ENCODE data around the gene GDF10.
A peak's percentile ranks its signal among the peaks of the same experiment; 100 is the strongest.

Gene GDF10

GRCh38 chr10:47295411-47295810 is 4.6 kb upstream of the GDF10 start:
- H3K4me3 ChIP-seq (ENCODE audit: low read depth, low read length): no peak overlapping the region

DNA sequence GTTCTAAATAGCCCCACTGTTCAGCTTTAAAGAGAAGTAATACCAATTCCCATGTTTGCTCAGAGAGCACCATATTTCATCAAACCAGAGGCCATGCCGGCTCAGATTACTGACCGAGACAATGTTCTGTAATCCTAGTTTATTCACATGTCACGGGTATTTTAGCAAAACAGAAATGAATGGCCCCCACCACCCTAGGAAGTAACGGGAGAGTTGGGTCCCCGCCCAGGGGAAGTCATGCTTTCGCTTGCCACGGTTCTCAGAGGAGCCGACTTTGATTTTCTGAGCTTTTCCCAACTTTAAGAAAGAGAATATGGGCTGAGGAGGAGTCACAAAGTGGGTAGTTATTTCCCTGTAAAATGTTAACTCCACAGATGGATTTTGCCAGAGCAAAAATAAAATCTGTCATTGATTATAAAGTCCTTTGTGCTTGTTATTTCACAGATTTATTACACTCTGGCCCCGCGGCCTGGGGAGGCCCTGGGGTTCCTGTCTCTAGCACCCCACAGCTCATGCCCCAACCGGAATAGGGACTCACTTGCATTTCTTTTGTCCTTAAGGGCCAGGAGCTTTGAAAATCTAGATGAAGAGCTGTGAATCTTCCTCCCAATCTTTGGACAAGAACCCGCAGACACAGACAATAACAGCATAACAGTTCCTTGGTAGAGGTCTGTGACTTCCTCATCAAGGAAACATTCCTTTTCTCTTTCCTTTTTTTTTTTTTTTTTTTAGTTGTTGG is 3.7 kb upstream of the GDF10 start:
- in situ Hi-C loops (cut with HindIII; ENCODE audit: low sequenced_read_pairs): loop anchor here (25.0 kb wide), 1 partner anchor 259 kb away; no protein-coding TSS in a partner anchor
- DNase-seq (ENCODE audit: low read depth): no peak
- TF ChIP-seq CTCF (IDR thresholded peaks at IDR 0.05; ENCODE audit: low read depth, low read length, missing control alignments): no peak
- no peak overlapping the region for H3K4me3 ChIP-seq (ENCODE audit: low read depth, low read length)

More at GRCh38 chr10:47295411-47295810, 4.6 kb upstream of the GDF10 start:
- in situ Hi-C loops (cut with HindIII; ENCODE audit: low sequenced_read_pairs): loop anchor here (25.0 kb wide), 1 partner anchor 258 kb away; no protein-coding TSS in a partner anchor
- no peak for TF ChIP-seq CTCF (IDR thresholded peaks at IDR 0.05; ENCODE audit: low read depth, low read length, missing control alignments)
- DNase-seq (ENCODE audit: low read depth): no peak

- H3K4me3 ChIP-seq (ENCODE audit: low read depth, low read length): no peak overlapping the region
- in situ Hi-C loops (cut with HindIII; ENCODE audit: low sequenced_read_pairs): loop anchor here (25.0 kb wide), 1 partner anchor 260 kb away; no protein-coding TSS in a partner anchor
- no peak for DNase-seq (ENCODE audit: low read depth)
- no peak for TF ChIP-seq CTCF (IDR thresholded peaks at IDR 0.05; ENCODE audit: low read depth, low read length, missing control alignments)
These were observed 3.1 kb upstream of the GDF10 start for GRCh38 chr10:47296941-47297340.

- no peak overlapping the region for H3K4me3 ChIP-seq (ENCODE audit: low read depth, low read length)
- no peak for TF ChIP-seq CTCF (IDR thresholded peaks at IDR 0.05; ENCODE audit: low read depth, low read length, missing control alignments)
- DNase-seq (ENCODE audit: low read depth): no peak
- in situ Hi-C loops (cut with HindIII; ENCODE audit: low sequenced_read_pairs): loop anchor here (25.0 kb wide), 1 partner anchor 261 kb away; no protein-coding TSS in a partner anchor
These were observed 2.0 kb upstream of the GDF10 start for GRCh38 chr10:47297866-47298540.

DNA sequence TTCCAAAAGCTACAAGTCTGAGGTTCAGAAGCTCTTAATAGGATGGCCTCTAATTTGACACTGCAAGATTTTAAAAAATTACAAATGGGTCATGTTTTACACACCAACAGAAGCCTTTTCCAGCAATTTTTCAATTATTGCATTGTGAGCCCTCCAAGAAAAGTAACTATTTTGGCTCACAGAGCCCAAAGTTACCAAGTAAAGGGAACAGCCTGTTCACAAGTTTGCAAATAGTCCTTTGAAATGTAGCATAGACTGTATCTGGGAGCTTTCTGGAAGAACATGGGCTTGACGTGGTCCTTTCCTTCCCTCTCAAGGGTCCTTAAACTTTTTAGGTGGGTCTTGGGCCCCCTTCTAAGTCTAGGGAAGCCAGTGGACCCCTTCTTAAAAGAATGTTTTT is 1.3 kb upstream of the GDF10 start:
- no peak for DNase-seq (ENCODE audit: low read depth)
- no peak for TF ChIP-seq CTCF (IDR thresholded peaks at IDR 0.05; ENCODE audit: low read depth, low read length, missing control alignments)
- in situ Hi-C loops (cut with HindIII; ENCODE audit: low sequenced_read_pairs): loop anchor here (25.0 kb wide), 1 partner anchor 261 kb away; no protein-coding TSS in a partner anchor
- H3K4me3 ChIP-seq (ENCODE audit: low read depth, low read length): no peak overlapping the region

- in situ Hi-C loops (cut with HindIII; ENCODE audit: low sequenced_read_pairs): no loop called here
- no peak for DNase-seq (ENCODE audit: low read depth)
- H3K4me3 ChIP-seq (ENCODE audit: low read depth, low read length): peak overlapping the region; percentile 43
- peak; percentile 27 for TF ChIP-seq CTCF (IDR thresholded peaks at IDR 0.05; ENCODE audit: low read depth, low read length, missing control alignments)
These were observed 483 bp downstream of the GDF10 start for GRCh38 chr10:47300429-47300931.
